GM10248 (cell line): ENCODE data around the gene F5.
"Not testable (repeated sequence)": the region's sequence is repeated elsewhere in the genome, so short reads cannot be mapped to it uniquely, and the experiment has no call there.

Source experiments
- CTCF ChIA-PET: fragments of 300-600 bp; sonication (Branson Sonifier 250); formaldehyde crosslinking; extraction: SDS; loops from one replicate; lab custom pipeline; 2021; ENCODE audit warnings: antibody characterized with exemption; lab: Yijun Ruan, JAX
- POLR2A ChIA-PET: fragments of 350-650 bp; sonication (Branson Sonifier 250); formaldehyde crosslinking; extraction: SDS; loops from one replicate; lab custom pipeline; 2020; ENCODE audit warnings: antibody characterized with exemption; lab: Yijun Ruan, JAX
- DNase-seq: peaks from one replicate; pipeline ENCODE4 v3.0.0; 2012; ENCODE audit errors: extremely low spot score
- CTCF ChIP-seq: IDR thresholded peaks from 2 replicates; pipeline ENCODE4 v1.5.1; 2012; ENCODE audit warnings: mild to moderate bottlenecking, low read depth; ENCODE audit errors: extremely low read depth, missing control alignments, control extremely low read depth

The F5 gene

GRCh38 chr1:169510060-169510459 is 76.2 kb downstream of the F5 start:
- TF ChIP-seq CTCF, result no peak
- ChIA-PET CTCF (interaction anchor here (1.0 to 2.0 kb wide), 3 partner anchors 33 to 907 kb away, joined by 3 to 4 read pairs (median 3); no protein-coding TSS in a partner anchor), POLR2A (no interaction called here)
- no peak for DNase-seq

DNA sequence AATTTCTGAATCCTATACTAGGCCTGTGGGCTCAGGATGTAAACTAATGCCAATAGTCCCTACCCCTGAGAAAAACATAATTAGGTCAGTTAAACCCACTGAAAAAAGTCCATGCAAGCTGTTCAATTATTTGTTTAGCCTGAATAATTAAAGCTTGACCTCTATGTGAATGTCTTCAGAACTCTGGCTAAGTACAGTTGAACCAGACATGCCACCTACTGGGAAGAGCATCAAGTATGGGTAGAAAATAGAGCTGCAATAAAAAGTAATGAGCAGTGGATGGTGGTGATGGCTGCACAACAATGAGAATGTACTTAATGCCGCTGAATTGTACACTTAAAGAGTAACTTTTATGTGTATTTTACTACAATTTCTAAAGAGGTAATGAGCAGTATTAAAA is 76.9 kb downstream of the F5 start:
- ChIA-PET POLR2A (no interaction called here), CTCF (interaction anchor here (1.1 to 2.0 kb wide), 4 partner anchors 33 to 906 kb away, joined by 3 to 4 read pairs (median 3); no protein-coding TSS in a partner anchor)
- no peak for TF ChIP-seq CTCF
- no peak for DNase-seq

DNA sequence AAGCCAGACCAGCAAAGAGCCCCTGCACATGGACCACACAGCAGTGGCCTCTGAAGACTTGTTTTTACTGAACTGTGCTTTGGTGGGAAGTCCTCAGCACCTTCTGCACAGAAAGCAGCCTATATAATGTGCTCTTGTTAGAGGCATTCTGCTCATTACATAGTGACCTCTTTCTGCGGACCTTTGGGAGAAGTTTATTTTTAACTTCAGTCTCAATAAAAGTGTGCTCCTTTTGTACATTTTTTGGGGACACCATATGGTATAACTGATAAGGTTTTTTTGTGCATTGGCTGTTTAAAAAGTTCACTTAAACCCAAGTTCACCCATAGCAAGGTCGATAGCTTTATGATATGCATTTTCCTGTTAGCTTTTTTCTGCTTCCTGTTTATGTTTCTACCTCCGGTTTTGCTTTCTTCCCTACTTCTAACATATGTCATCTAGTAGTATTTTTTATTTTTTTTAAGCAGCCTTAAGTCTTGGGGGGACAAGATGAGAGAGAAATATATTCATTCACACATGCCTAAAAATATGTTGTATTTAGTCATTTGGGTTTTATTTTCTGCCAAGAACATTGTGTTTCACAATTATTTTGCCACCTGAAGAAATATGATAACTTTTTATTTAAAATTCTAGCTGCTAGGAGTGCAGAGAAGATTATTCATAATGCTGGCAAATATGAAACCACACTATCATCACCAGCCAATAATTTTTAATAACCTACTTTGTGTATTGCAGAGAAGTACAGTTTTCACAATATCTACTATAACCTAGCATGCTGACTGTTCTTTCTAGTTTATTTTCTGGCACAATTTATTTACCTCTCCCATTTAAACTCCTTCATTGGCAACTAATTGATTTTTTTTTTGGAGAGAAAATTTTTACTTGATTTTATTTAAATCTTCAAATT is 77.6 kb downstream of the F5 start:
- no peak for DNase-seq
- TF ChIP-seq CTCF, result no peak
- POLR2A ChIA-PET, result no interaction called here
- CTCF ChIA-PET, result interaction anchor here (1.1 to 2.0 kb wide), 6 partner anchors 8 to 1166 kb away, joined by 3 to 4 read pairs (median 3); no protein-coding TSS in a partner anchor

GRCh38 chr1:169507413-169507812 is 78.9 kb downstream of the F5 start:
- DNase-seq, result no peak
- CTCF ChIA-PET, result interaction anchor here (0.6 to 2.0 kb wide), 6 partner anchors 9 to 1165 kb away, joined by 3 to 4 read pairs (median 4); no protein-coding TSS in a partner anchor
- POLR2A ChIA-PET, result no interaction called here
- TF ChIP-seq CTCF, result no peak

- CTCF ChIA-PET, result interaction anchor here (1.6 kb wide), 1 partner anchor 21 kb away, joined by 4 read pairs; no protein-coding TSS in a partner anchor
- POLR2A ChIA-PET, DNase-seq: not testable (repeated sequence)
Measured at GRCh38 chr1:169503601-169504000, 82.7 kb downstream of the F5 start.

- no peak for TF ChIP-seq CTCF
- POLR2A ChIA-PET, result interaction anchor here (0.6 kb wide), 1 partner anchor 14 kb away, joined by 3 read pairs; the partner anchor contains the start of gene SLC19A2
- no peak for DNase-seq
- CTCF ChIA-PET, result no interaction called here
Measured at GRCh38 chr1:169499807-169500206, 86.5 kb downstream of the F5 start.

DNA sequence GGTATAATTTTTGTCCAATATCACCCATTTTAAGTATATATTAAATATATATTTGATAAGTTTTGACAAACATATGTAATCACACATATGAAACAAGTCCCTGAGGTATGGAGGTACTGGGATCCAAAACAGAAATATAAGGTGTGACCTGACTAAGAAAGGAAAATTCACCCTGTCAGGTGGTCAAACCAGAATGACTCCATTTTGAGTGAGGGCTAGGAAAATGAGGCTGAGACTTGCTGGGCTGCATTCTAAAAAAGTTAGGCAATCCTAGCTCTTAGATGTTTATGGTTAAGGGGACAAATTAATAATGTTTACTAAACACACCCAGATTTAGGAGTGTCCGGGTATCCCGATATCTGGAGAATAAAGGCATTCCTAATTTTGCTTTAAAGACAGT is 89.0 kb downstream of the F5 start:
- CTCF ChIA-PET, result interaction anchor here (2.3 kb wide), 1 partner anchor 11 kb away, joined by 5 read pairs; the partner anchor contains the start of gene SLC19A2
- no peak for DNase-seq
- POLR2A ChIA-PET, result no interaction called here
- no peak for TF ChIP-seq CTCF
